DMS 273 (cell line): ENCODE measurements around the gene BSG.

Source experiments
- DNase-seq: peaks from one replicate; lab custom pipeline; 2025; ENCODE audit not compliant: unreplicated experiment; lab: John Stamatoyannopoulos, UW

The BSG gene

GRCh38 chr19:539429-540030 lies 32.9 kb upstream of the BSG start:
- DNase-seq, result no peak

- no peak for DNase-seq
These were observed 31.3 kb upstream of the BSG start for GRCh38 chr19:540867-541637.

DNA sequence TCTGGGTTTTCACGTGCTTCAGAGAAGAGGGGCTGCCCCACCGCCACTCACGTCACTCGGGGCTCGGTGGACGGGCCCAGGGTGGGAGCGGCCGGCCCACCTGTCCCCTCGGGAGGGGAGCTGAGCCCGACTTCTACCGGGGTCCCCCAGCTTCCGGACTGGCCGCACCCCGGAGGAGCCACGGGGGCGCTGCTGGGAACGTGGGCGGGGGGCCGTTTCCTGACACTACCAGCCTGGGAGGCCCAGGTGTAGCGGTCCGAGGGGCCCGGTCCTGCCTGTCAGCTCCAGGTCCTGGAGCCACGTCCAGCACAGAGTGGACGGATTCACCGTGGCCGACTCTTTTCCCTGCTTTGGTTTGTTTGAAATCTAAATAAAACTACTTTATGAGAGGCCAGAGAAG lies 30.7 kb upstream of the BSG start:
- DNase-seq, result no peak

DNA sequence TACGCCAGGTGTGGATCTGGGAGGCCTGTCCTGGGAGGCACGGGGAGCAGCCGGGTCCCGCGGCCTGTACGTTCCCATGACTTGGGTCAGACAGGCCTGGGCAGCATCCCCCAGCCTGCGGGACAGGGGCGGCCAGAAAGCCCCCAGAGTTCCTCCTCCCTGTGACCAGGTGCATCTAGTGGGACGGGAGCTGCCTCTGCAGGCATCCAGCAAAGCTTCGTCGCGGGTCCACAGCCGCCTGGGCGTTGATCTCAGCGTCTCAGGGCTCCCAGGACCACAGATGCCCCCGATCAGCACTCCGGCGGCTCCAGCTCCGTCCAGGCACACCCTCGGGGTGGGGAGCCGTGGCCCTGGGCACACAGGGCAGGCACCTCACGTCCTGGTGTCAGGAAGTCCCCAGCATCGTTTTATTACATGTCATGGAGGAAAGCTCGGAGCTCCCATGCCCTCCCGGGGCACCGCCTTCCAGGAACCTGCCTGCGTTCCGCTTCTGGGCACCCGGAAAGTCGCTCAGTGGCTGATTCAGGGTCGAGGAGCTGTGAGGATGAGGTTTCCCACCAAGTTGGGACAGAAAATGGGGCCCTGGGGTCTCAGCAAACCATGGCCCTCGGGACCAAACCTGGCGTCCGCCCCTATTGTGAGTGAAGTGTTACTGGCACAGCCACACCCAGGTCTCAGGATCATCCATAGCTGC lies 30.1 kb upstream of the BSG start:
- DNase-seq, result no peak

DNA sequence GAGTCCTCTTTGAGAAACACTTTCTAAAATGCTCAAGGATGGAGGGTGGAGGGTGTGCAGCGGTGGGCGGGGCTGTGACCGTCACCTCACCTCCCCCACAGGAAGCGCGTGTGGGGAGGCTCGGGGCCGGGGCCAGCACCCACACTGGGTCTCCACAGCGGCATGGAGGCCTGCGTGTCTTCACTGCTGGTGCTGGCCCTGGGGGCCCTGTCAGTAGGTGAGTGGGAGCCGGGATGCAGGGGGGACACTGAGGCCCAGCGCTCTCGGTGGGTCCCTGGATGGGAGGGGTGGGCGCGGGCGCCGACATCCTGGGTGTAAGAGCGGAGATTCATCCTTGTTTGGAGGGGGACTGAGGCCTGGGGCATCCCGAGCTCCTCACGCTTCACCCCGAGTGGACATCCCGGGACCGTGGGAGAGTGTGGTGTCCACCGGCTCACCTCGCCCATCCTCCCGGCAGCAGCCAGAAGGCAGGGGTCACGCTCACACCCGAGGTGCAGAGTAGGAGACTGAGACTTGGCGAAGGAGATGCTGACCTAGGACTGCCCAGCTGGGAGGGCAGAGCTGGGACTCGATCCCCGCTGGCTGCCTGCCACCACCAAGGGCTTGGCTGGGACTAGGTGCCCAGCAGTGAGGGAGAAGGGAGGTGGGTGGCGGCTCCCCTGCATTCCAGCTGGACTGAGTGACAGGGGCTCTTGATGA lies 28.3 kb upstream of the BSG start, which contains the start of gene GZMM:
Gene GZMM (plus strand): TSS at position 144 of the 699 bp plus-strand sequence. CDS start 19 bp downstream, at position 163.
- DNase-seq, result no peak

- DNase-seq, result no peak
These were observed 25.3 kb upstream of the BSG start for GRCh38 chr19:547117-547516.

DNA sequence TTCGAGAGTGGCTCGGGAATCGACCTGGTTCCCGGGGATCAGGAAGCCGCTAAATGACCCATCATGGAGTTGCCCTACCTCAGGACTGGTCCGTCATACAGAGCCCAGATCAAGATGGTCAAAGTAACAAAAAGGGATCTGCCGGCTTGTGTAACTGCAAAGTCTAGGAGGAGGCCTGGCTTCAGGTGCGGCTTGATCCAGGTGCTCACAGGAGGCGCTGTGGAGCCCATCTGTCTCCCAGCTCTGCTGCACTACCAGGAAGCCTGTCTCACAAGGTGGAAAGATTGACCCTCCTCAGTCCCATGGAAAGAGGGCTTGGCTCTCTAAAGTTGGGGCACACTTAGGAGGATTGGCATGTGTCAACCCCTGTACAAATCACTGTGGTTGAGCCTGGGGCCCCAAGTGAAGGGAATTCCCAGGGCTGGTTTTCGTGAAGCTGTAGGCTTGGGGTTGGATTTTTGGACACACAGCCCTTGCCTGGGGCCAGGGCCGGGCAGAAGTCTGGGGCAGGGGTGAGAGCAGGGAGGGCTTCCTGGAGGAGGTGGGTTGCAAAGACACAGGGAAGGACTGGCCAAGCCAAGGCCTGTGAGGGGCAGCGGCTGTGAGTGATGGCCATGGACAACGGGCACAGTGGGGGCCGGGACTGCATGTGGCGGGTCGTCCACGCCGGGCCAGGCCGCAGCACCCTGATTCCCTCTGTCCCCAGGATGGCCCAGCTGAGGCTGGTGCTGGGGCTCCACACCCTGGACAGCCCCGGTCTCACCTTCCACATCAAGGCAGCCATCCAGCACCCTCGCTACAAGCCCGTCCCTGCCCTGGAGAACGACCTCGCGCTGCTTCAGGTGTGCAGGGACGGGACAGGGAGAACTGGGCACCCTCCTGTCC lies 24.3 kb upstream of the BSG start:
- DNase-seq, result no peak

DNA sequence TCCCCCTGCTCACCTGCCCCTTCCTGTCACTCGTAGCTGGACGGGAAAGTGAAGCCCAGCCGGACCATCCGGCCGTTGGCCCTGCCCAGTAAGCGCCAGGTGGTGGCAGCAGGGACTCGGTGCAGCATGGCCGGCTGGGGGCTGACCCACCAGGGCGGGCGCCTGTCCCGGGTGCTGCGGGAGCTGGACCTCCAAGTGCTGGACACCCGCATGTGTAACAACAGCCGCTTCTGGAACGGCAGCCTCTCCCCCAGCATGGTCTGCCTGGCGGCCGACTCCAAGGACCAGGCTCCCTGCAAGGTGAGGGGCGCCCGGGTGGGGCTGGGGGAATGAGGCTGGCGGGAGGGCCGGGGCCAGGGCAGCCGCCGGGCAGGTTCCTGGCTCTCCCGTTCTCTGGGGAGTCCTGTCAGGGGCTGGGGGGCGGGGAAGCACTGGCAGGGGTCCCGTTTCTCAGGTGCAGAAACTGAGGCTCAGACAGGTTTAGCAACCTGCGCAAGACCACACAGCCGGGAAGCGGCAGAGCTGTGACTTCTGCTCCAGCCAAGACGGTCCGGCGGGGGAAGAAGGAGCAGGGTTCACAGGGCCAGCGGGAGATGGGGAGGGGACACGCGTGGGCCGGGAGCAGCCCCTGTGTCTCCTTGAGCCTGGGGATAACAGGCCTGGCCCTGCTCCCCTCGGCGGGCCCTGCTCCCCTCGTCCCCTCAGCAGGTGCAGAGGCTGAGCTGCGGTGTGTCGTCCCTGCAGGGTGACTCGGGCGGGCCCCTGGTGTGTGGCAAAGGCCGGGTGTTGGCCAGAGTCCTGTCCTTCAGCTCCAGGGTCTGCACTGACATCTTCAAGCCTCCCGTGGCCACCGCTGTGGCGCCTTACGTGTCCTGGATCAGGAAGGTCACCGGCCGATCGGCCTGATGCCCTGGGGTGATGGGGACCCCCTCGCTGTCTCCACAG lies 23.2 kb upstream of the BSG start:
- DNase-seq, result no peak

DNA sequence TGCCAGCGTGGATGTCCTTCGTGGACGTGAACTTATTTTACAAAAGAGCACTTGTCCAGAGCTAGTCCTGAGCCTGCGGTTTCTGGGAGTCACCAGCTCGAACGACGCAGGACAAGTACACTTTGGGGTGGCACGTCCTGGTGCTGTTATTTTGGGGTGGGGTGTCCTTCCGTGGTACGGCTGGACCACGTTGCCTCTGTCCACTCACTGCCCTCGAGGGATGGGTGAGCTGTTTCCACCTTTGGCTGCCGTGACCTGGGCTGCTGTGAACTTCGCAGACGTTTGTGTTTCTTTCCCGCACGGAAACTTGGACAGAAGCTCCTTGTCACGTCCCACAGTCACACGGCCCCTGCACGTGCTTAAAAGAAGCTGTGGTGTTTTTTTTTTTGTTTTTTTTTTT lies 17.6 kb upstream of the BSG start:
- DNase-seq, result no peak

DNA sequence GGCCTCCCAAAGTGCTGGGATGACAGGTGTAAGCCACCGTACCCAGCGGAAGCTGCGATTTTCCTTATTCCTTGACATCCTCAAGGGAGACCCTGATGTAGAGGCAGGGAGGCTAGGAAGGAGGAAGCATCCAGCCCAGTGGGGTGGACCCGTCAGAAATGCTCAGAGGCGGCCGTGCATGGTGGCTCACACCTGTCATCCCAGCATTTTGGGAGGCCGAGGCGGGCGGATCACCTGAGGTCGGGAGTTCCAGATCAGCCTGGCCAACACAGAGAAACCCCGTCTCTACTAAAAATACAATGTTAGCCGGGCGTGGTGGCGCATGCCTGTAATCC lies 17.0 kb upstream of the BSG start:
- no peak for DNase-seq

DNA sequence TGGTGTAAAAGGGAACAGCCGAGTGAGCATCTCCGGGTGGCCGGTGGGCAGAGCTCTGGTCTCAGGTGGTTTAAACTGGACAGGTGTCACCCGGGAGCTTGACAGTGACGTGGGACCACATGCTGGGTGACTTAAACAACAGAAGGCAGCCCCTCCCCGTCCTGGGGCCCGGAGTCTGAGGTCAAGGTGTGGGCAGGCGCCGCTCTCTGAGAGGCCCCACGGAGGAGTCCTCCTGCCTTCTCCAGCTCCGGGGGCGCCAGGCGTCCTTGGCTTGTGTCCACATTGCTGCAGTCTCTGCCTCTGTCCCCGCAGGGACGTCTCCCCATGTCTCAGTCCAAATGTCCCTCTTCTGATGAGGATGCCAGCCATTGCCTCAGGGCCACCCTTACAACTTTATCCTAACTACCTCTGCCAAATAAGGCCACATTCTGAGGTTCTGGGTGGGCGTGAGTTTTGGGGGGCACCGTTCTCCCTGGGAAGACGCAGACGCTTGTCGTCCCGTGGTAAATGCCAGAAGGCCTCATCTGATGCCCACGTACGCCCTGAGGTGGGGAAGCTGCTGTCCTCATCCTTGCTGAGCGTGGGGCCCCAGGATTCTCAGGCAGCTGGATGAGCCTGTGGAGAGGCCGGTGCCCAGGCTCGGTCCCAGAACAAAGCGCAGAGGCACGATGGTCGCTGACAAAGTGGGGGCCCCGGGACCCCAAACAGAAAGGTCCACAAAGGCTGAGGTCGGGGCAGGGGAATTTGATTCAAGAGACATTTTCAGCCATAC lies 15.6 kb upstream of the BSG start:
- no peak for DNase-seq

DNA sequence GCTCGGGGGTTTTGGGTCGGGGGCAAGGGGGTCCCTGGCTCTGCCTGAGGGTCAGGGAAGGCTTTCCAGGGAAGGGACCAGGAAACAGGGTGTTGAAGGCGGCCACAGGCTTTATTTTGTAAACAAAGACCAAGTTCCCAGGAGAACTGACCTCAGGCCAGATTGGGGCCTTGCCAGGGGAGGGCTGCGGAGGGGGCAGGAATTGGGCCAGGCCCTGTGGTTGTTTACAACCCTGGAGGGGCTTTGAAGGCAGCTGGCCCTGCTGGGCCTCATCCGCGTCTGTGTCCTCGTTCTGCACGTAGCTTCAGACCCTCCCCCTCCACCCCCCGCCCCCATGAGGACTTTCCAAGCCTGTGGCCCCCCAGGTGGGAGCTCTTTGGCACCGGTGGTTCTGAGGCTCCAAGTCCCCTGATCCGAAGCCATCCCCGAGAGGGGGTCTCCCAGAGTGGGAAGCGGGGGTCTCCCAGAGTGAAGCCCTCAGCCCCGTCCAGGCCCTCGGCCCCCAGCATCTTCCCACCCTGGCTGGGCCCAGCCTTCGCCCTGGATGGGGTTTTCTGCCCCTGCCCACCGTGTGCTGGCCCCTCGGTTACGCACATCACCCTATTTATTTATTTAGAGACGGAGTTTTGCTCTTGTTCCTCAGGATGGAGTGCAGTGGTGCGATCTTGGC lies 13.5 kb upstream of the BSG start:
- DNase-seq, result no peak

- DNase-seq, result no peak
These were observed 12.3 kb upstream of the BSG start for GRCh38 chr19:560121-560520.

GRCh38 chr19:566403-566802 lies 6.0 kb upstream of the BSG start:
- no peak for DNase-seq

DNA sequence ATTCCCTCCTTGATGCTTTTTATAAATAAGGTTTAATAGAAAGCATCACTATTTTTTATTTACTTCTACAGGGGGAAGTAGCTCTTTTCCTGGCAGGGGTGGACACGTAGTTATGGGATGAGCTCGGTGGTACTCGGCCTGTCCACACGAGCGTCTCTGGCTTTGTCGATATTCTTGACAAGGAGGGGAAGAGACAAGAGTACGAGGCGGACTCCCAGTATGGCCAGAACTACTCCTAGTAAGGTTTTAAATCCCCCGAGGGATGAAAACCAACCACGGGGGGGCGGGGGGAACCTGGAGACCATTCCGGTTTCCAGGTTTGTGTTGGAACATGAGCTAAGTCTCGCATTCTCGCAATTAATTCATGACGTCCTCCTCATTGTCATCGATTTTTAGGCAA lies 5.6 kb upstream of the BSG start:
- no peak for DNase-seq

DNA sequence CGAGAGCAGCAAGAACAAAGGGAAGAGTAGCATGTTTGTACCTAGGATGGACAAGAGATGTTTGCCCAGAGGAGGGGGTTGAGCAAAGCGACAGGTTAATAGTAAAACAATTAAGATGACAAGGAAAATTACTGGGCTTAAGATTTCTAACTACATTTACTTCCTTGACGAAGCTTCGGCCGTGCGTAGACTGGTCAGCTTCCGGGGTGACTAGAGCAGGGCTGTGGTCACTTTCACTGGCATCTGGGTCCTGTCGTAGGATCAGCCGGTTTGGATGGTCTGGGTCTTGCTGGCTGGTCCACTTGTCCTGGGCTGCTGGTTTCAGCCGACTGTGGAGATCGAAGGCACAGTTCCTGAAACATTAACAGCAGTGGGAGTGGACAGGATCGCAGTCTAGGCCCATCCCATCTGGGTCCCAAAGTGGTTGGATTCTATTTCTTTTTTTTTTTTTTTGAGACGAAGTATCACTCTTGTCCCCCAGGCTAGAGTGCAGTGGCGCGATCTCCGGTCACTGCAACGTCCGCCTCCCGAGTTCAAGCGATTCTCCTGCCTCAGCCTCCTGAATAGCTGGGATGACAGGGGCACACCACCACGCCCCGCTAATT lies 5.0 kb upstream of the BSG start:
- DNase-seq, result no peak

DNA sequence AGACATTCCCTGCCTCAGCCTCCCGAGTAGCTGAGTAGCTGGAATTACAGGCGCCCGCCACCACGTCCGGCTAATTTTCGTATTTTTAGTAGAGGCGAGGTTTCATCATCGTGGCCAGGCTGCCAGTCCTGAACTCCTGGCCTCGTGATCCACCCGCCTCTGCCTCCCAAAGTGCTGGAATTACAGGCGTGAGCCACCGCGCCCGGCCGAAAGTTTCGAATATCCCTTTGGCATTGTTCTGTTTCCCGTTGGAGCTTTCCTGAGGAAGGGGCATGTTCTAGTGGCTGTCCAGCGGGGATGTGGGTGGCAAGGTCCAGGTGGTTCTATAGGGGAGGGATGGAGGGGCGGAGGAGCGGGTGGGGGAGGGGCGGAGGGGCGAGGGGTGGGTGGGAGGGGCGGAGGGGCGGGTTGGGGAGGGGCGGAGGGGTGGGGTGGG lies 2.1 kb upstream of the BSG start:
- DNase-seq, result no peak
